GM23338 (cell line): Measurements from ENCODE around the gene LMO7. TPM values are rescaled to one million over a fixed set of nuclear protein-coding genes. Genes with fewer than 3 reads are reported as not detected.

Experiments
- ATAC-seq: fragments of 200-7000 bp; cut with Tn5 transposase; 3 replicates; pipeline ENCODE4 v1.9.1; 2020
- DNase-seq: peaks from one replicate; pipeline ENCODE4 v3.0.0-alpha.2; 2015; ENCODE audit warnings: low spot score
- H2AFZ ChIP-seq: fragments of 200-600 bp; sonication (generic); 2 replicates; pipeline ENCODE4 v1.8.0; 2016; ENCODE audit warnings: antibody characterized with exemption, mild to moderate bottlenecking, moderate library complexity
- H3F3A ChIP-seq: fragments of 200-600 bp; sonication (generic); replicated peaks from 2 replicates; pipeline ENCODE4 v1.8.0; 2017; ENCODE audit warnings: antibody characterized with exemption, mixed run types, low read depth
- H3K27ac ChIP-seq: fragments of 200-600 bp; sonication (generic); 2 replicates; pipeline ENCODE4 v1.6.1; 2016; ENCODE audit warnings: low read depth
- H3K27me3 ChIP-seq: fragments of 200-600 bp; sonication (generic); 2 replicates; pipeline ENCODE4 v1.8.0; 2016; ENCODE audit warnings: mild to moderate bottlenecking, mixed run types, moderate library complexity; ENCODE audit not compliant: insufficient read depth
- H3K36me3 ChIP-seq: fragments of 200-600 bp; sonication (generic); 2 replicates; pipeline ENCODE4 v1.8.0; 2016; ENCODE audit warnings: mild to moderate bottlenecking; ENCODE audit not compliant: insufficient read depth
- H3K4me1 ChIP-seq: fragments of 200-600 bp; sonication (generic); 2 replicates; pipeline ENCODE4 v1.8.0; 2016; ENCODE audit warnings: mild to moderate bottlenecking, moderate library complexity; ENCODE audit not compliant: insufficient read depth
- H3K4me2 ChIP-seq: fragments of 200-600 bp; sonication (generic); 2 replicates; pipeline ENCODE4 v1.7.1; 2017; ENCODE audit warnings: mixed run types
- H3K4me3 ChIP-seq: fragments of 200-600 bp; sonication (generic); 2 replicates; pipeline ENCODE4 v1.6.1; 2016; ENCODE audit warnings: mixed run types
- H3K79me2 ChIP-seq: fragments of 200-600 bp; sonication (generic); replicated peaks from 2 replicates; pipeline ENCODE4 v1.8.0; 2017; ENCODE audit warnings: mild to moderate bottlenecking; ENCODE audit not compliant: insufficient read depth
- H3K9me2 ChIP-seq: fragments of 200-600 bp; sonication (generic); 2 replicates; pipeline ENCODE4 v1.8.0; 2017; ENCODE audit not compliant: insufficient read depth
- H4K20me1 ChIP-seq: fragments of 200-600 bp; sonication (generic); replicated peaks from 2 replicates; pipeline ENCODE4 v1.8.0; 2017; ENCODE audit warnings: mild to moderate bottlenecking; ENCODE audit not compliant: insufficient read depth
- H3K27ac Mint-ChIP-seq: 2 replicates; pipeline ENCODE4 v1.8.0; 2020; ENCODE audit warnings: inconsistent platforms, mild to moderate bottlenecking, moderate library complexity, mixed read lengths
- H3K27me3 Mint-ChIP-seq: 3 replicates; pipeline ENCODE4 v1.8.0; 2022; ENCODE audit warnings: low read depth, mild to moderate bottlenecking, moderate library complexity, mixed read lengths, inconsistent platforms; ENCODE audit not compliant: insufficient read depth, poor library complexity
- H3K36me3 Mint-ChIP-seq: 3 replicates; pipeline ENCODE4 v1.8.0; 2021; ENCODE audit warnings: low read depth, mild to moderate bottlenecking, inconsistent platforms, moderate library complexity, mixed read lengths
- H3K4me1 Mint-ChIP-seq: 3 replicates; pipeline ENCODE4 v1.8.0; 2020; ENCODE audit warnings: mild to moderate bottlenecking, inconsistent platforms, mixed read lengths
- H3K4me3 Mint-ChIP-seq: 3 replicates; pipeline ENCODE4 v1.8.0; 2021; ENCODE audit warnings: moderate library complexity, mild to moderate bottlenecking, inconsistent platforms, mixed read lengths
- H3K9me3 Mint-ChIP-seq: 3 replicates; pipeline ENCODE4 v1.8.0; 2020; ENCODE audit warnings: moderate library complexity, mild to moderate bottlenecking, inconsistent platforms, mixed read lengths
- CREB1 ChIP-seq: fragments of 250-450 bp; sonication (Bioruptor Pico); IDR thresholded peaks from 2 replicates; pipeline ENCODE4 v1.5.0; 2020; ENCODE audit warnings: low read depth, mild to moderate bottlenecking, moderate library complexity
- EZH2 ChIP-seq: fragments of 200-600 bp; sonication (generic); IDR thresholded peaks from one replicate; pipeline ENCODE4 v1.8.0; 2017; ENCODE audit warnings: antibody characterized with exemption, mild to moderate bottlenecking, low read depth; ENCODE audit not compliant: unreplicated experiment
- EZH2phosphoT487 ChIP-seq: fragments of 200-600 bp; sonication (generic); IDR thresholded peaks from one replicate; pipeline ENCODE4 v1.8.1; 2018; ENCODE audit warnings: antibody characterized with exemption; ENCODE audit not compliant: unreplicated experiment
- JUNB ChIP-seq: IDR thresholded peaks from one replicate; pipeline ENCODE4 v1.6.1; 2016; ENCODE audit warnings: antibody characterized with exemption; ENCODE audit not compliant: unreplicated experiment
- NANOG ChIP-seq: IDR thresholded peaks from 2 replicates; pipeline ENCODE4 v1.6.1; 2016; ENCODE audit warnings: antibody characterized with exemption, borderline replicate concordance
- POLR2AphosphoS5 ChIP-seq: IDR thresholded peaks from 2 replicates; pipeline ENCODE4 v1.6.1; 2016; ENCODE audit warnings: antibody characterized with exemption, low read depth
- STAT1 ChIP-seq: IDR thresholded peaks from one replicate; pipeline ENCODE4 v1.6.1; 2016; ENCODE audit warnings: antibody characterized with exemption; ENCODE audit not compliant: unreplicated experiment
- ZNF114 ChIP-seq: fragments of 250-450 bp; sonication (Bioruptor Pico); IDR thresholded peaks from 2 replicates; pipeline ENCODE4 v1.5.0; 2020; ENCODE audit warnings: mild to moderate bottlenecking, moderate library complexity
- ZNF331 ChIP-seq: fragments of 250-450 bp; sonication (Bioruptor Pico); IDR thresholded peaks from 2 replicates; pipeline ENCODE4 v1.5.0; 2020; ENCODE audit warnings: low read depth, mild to moderate bottlenecking, moderate library complexity
- polyA plus RNA-seq: library from polyadenylated mRNA; unstranded; fragments of >200 nt; fragmentation: Nextera tagmentation; extraction: Ambion mirVana; gene quantifications from 2 replicates; pipeline ENCODE4 v1.2.1, GENCODE V29; 2016
- total RNA-seq: library from RNA; depleted of rRNA; stranded (reverse); fragments of >200 nt; shearing (Covaris generic); gene quantifications from 2 replicates; pipeline ENCODE4 v1.2.3, GENCODE V29; 2014
- TF ChIP-seq, protein P1 (sequence below): fragments of 250-450 bp; sonication (Bioruptor Pico); IDR thresholded peaks from 2 replicates; pipeline ENCODE4 v1.5.0; 2020; ENCODE audit warnings: mild to moderate bottlenecking, moderate library complexity
- TF ChIP-seq, protein P2 (sequence below): IDR thresholded peaks from one replicate; pipeline ENCODE4 v1.6.1; 2018; ENCODE audit warnings: antibody characterized with exemption; ENCODE audit not compliant: unreplicated experiment
- TF ChIP-seq, protein P3 (sequence below), 2 experiments: fragments of 200-600 bp in 1 of 2; sonication (generic) in 1 of 2; conservative IDR thresholded peaks; 2 replicates each; pipeline versions ENCODE4 v1.5.1 to v1.6.1; 2016 to 2017; ENCODE audit warnings: antibody characterized with exemption in 2 of 2, low read depth in 2 of 2, mild to moderate bottlenecking in 2 of 2, moderate library complexity in 1 of 2
- TF ChIP-seq, protein P4 (sequence below): IDR thresholded peaks from 2 replicates; pipeline ENCODE4 v1.6.1; 2016; ENCODE audit warnings: antibody characterized with exemption

LMO7 gene
- total and polyA plus RNA-seq, 2 experiments from 2014 or later, result 22.3 to 26.9 TPM

DNA sequence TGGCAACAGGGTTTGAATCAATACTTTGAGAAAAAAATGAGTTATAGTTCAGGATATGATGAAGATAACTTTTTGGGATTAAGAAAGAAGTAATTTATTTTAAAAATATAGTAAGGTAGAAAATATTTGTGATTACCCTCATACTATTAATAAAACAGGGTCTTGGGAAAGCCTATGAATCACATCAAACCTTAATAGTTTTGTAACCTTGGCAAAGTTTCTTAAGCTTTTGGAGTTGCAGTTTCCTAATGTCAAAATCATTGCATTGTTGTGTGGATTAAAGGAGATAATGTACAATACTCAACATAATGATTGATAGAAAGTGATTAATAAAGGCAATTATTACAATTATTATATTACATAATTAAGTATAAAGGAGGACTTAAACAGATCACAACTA lies 149.0 kb downstream of the LMO7 start:
- H3F3A ChIP-seq, result no peaks in the 10 kb centered on the region
- Mint-ChIP-seq H3K9me3 (peaks cover 18% of the 10 kb centered on the region), H3K36me3 (peaks cover 21% of the 10 kb centered on the region), H3K27ac (no peak overlapping the region), H3K27me3 (peaks cover 1% of the 10 kb centered on the region), H3K4me3 (no peak overlapping the region), H3K4me1 (no peaks in the 10 kb centered on the region)
- H3K4me2 ChIP-seq, result no peak overlapping the region
- H2AFZ ChIP-seq, result no peak overlapping the region
- H4K20me1 ChIP-seq, result no peaks in the 10 kb centered on the region
- ATAC-seq (no peak), DNase-seq (no peak)
- H3K79me2 ChIP-seq, result no peaks in the 10 kb centered on the region
- no peak overlapping the region for H3K4me3 ChIP-seq
- no peak overlapping the region for H3K27ac ChIP-seq
- no peaks in the 10 kb centered on the region for H3K36me3 ChIP-seq
- no peaks in the 10 kb centered on the region; the same call in 1 of the 2 replicates for H3K4me1 ChIP-seq
- TF ChIP-seq ZNF114 (CRISPR knock-in tag), result no peak
- TF ChIP-seq JUNB, result no peak
- TF ChIP-seq, protein P1, sequence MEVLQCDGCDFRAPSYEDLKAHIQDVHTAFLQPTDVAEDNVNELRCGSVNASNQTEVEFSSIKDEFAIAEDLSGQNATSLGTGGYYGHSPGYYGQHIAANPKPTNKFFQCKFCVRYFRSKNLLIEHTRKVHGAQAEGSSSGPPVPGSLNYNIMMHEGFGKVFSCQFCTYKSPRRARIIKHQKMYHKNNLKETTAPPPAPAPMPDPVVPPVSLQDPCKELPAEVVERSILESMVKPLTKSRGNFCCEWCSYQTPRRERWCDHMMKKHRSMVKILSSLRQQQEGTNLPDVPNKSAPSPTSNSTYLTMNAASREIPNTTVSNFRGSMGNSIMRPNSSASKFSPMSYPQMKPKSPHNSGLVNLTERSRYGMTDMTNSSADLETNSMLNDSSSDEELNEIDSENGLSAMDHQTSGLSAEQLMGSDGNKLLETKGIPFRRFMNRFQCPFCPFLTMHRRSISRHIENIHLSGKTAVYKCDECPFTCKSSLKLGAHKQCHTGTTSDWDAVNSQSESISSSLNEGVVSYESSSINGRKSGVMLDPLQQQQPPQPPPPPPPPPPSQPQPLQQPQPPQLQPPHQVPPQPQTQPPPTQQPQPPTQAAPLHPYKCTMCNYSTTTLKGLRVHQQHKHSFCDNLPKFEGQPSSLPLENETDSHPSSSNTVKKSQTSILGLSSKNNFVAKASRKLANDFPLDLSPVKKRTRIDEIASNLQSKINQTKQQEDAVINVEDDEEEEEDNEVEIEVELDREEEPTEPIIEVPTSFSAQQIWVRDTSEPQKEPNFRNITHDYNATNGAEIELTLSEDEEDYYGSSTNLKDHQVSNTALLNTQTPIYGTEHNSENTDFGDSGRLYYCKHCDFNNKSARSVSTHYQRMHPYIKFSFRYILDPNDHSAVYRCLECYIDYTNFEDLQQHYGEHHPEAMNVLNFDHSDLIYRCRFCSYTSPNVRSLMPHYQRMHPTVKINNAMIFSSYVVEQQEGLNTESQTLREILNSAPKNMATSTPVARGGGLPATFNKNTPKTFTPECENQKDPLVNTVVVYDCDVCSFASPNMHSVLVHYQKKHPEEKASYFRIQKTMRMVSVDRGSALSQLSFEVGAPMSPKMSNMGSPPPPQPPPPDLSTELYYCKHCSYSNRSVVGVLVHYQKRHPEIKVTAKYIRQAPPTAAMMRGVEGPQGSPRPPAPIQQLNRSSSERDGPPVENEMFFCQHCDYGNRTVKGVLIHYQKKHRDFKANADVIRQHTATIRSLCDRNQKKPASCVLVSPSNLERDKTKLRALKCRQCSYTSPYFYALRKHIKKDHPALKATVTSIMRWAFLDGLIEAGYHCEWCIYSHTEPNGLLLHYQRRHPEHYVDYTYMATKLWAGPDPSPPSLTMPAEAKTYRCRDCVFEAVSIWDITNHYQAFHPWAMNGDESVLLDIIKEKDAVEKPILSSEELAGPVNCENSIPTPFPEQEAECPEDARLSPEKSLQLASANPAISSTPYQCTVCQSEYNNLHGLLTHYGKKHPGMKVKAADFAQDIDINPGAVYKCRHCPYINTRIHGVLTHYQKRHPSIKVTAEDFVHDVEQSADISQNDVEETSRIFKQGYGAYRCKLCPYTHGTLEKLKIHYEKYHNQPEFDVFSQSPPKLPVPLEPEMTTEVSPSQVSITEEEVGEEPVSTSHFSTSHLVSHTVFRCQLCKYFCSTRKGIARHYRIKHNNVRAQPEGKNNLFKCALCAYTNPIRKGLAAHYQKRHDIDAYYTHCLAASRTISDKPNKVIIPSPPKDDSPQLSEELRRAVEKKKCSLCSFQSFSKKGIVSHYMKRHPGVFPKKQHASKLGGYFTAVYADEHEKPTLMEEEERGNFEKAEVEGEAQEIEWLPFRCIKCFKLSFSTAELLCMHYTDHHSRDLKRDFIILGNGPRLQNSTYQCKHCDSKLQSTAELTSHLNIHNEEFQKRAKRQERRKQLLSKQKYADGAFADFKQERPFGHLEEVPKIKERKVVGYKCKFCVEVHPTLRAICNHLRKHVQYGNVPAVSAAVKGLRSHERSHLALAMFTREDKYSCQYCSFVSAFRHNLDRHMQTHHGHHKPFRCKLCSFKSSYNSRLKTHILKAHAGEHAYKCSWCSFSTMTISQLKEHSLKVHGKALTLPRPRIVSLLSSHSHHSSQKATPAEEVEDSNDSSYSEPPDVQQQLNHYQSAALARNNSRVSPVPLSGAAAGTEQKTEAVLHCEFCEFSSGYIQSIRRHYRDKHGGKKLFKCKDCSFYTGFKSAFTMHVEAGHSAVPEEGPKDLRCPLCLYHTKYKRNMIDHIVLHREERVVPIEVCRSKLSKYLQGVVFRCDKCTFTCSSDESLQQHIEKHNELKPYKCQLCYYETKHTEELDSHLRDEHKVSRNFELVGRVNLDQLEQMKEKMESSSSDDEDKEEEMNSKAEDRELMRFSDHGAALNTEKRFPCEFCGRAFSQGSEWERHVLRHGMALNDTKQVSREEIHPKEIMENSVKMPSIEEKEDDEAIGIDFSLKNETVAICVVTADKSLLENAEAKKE (CRISPR knock-in tag), result no peak
- no peak for TF ChIP-seq NANOG
- TF ChIP-seq STAT1, result no peak
- TF ChIP-seq, protein P2, sequence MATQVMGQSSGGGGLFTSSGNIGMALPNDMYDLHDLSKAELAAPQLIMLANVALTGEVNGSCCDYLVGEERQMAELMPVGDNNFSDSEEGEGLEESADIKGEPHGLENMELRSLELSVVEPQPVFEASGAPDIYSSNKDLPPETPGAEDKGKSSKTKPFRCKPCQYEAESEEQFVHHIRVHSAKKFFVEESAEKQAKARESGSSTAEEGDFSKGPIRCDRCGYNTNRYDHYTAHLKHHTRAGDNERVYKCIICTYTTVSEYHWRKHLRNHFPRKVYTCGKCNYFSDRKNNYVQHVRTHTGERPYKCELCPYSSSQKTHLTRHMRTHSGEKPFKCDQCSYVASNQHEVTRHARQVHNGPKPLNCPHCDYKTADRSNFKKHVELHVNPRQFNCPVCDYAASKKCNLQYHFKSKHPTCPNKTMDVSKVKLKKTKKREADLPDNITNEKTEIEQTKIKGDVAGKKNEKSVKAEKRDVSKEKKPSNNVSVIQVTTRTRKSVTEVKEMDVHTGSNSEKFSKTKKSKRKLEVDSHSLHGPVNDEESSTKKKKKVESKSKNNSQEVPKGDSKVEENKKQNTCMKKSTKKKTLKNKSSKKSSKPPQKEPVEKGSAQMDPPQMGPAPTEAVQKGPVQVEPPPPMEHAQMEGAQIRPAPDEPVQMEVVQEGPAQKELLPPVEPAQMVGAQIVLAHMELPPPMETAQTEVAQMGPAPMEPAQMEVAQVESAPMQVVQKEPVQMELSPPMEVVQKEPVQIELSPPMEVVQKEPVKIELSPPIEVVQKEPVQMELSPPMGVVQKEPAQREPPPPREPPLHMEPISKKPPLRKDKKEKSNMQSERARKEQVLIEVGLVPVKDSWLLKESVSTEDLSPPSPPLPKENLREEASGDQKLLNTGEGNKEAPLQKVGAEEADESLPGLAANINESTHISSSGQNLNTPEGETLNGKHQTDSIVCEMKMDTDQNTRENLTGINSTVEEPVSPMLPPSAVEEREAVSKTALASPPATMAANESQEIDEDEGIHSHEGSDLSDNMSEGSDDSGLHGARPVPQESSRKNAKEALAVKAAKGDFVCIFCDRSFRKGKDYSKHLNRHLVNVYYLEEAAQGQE, result no peak
- TF ChIP-seq POLR2AphosphoS5, result no peak
- no peak for TF ChIP-seq EZH2
- TF ChIP-seq, protein P3, sequence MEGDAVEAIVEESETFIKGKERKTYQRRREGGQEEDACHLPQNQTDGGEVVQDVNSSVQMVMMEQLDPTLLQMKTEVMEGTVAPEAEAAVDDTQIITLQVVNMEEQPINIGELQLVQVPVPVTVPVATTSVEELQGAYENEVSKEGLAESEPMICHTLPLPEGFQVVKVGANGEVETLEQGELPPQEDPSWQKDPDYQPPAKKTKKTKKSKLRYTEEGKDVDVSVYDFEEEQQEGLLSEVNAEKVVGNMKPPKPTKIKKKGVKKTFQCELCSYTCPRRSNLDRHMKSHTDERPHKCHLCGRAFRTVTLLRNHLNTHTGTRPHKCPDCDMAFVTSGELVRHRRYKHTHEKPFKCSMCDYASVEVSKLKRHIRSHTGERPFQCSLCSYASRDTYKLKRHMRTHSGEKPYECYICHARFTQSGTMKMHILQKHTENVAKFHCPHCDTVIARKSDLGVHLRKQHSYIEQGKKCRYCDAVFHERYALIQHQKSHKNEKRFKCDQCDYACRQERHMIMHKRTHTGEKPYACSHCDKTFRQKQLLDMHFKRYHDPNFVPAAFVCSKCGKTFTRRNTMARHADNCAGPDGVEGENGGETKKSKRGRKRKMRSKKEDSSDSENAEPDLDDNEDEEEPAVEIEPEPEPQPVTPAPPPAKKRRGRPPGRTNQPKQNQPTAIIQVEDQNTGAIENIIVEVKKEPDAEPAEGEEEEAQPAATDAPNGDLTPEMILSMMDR (conservative IDR thresholded peaks at IDR 0.05; ENCODE audit: low read depth in 2 of 2), result no peak
- TF ChIP-seq, protein P4, sequence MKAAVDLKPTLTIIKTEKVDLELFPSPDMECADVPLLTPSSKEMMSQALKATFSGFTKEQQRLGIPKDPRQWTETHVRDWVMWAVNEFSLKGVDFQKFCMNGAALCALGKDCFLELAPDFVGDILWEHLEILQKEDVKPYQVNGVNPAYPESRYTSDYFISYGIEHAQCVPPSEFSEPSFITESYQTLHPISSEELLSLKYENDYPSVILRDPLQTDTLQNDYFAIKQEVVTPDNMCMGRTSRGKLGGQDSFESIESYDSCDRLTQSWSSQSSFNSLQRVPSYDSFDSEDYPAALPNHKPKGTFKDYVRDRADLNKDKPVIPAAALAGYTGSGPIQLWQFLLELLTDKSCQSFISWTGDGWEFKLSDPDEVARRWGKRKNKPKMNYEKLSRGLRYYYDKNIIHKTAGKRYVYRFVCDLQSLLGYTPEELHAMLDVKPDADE, result no peak
- TF ChIP-seq CREB1 (CRISPR knock-in tag), result no peak
- TF ChIP-seq EZH2phosphoT487, result no peak
- no peak for TF ChIP-seq ZNF331 (CRISPR knock-in tag)
- no peaks in the 10 kb centered on the region for H3K27me3 ChIP-seq
- H3K9me2 ChIP-seq, result no peaks in the 10 kb centered on the region
